Common myeloid progenitor, CD34-positive (primary cell): ENCODE results near the gene TSPAN12.

Source experiments
- CTCF ChIA-PET: fragments of 350-600 bp; sonication (Branson Sonifier 250); formaldehyde crosslinking; loops from one replicate; lab custom pipeline; 2021; ENCODE audit warnings: antibody characterized with exemption; lab: Charles Lee
- POLR2A ChIA-PET: fragments of 350-600 bp; sonication (Branson Sonifier 250); formaldehyde crosslinking; loops from one replicate; lab custom pipeline; 2021; ENCODE audit warnings: antibody characterized with exemption; lab: Charles Lee
- DNase-seq, 3 donors: peaks; one replicate each; pipeline versions ENCODE4 v3.0.0 to v3.0.0-alpha.2; 2013
- H3K27ac ChIP-seq, 2 experiments: 1 replicate in 1 of 2; 2 replicates in 1 of 2; pipeline ENCODE4 v1.7.0; 2013; ENCODE audit warnings: inconsistent platforms in 2 of 2, low read length in 2 of 2, mild to moderate bottlenecking in 2 of 2, low read depth in 1 of 2, moderate library complexity in 1 of 2; ENCODE audit not compliant: severe bottlenecking in 2 of 2, insufficient read depth in 1 of 2, poor library complexity in 1 of 2
- H3K27me3 ChIP-seq, 5 experiments: replicated peaks in 2 of 5; 1 replicate in 3 of 5; 2 replicates in 2 of 5; pipeline versions ENCODE4 v1.6.1 to v1.7.0; 2013; ENCODE audit warnings: low read length in 4 of 5, mild to moderate bottlenecking in 2 of 5, moderate library complexity in 2 of 5, inconsistent platforms in 1 of 5; ENCODE audit not compliant: insufficient read depth in 5 of 5, control insufficient read depth in 4 of 5
- H3K36me3 ChIP-seq, 4 experiments: 1 replicate in 2 of 4; 2 replicates in 2 of 4; pipeline versions ENCODE4 v1.6.1 to v1.7.0; 2013; ENCODE audit warnings: low read length in 3 of 4, control low read depth in 1 of 4, mild to moderate bottlenecking in 1 of 4; ENCODE audit not compliant: control insufficient read depth in 4 of 4, insufficient read depth in 4 of 4
- H3K4me1 ChIP-seq, 4 experiments: 1 replicate in 3 of 4; 2 replicates in 1 of 4; pipeline versions ENCODE4 v1.6.1 to v1.7.1; 2013; ENCODE audit warnings: low read length in 3 of 4, mild to moderate bottlenecking in 3 of 4, control low read depth in 1 of 4, inconsistent platforms in 1 of 4, moderate library complexity in 1 of 4; ENCODE audit not compliant: control insufficient read depth in 4 of 4, insufficient read depth in 4 of 4; ENCODE audit errors: control extremely low read depth in 1 of 4
- H3K4me3 ChIP-seq, 7 experiments: 1 replicate in 4 of 7; 2 replicates in 3 of 7; pipeline versions ENCODE4 v1.5.1 to v1.7.0; 2013; ENCODE audit warnings: mild to moderate bottlenecking in 7 of 7, low read length in 6 of 7, moderate library complexity in 6 of 7, inconsistent platforms in 2 of 7, low read depth in 2 of 7, control low read depth in 1 of 7; ENCODE audit not compliant: insufficient read depth in 4 of 7, control insufficient read depth in 1 of 7; ENCODE audit errors: extremely low read depth in 1 of 7
- H3K9me3 ChIP-seq, 5 experiments: 1 replicate in 4 of 5; 2 replicates in 1 of 5; pipeline versions ENCODE4 v1.6.1 to v1.7.1; 2013; ENCODE audit warnings: low read length in 4 of 5, mild to moderate bottlenecking in 2 of 5, inconsistent platforms in 1 of 5, low read depth in 1 of 5, moderate library complexity in 1 of 5; ENCODE audit not compliant: control insufficient read depth in 4 of 5, insufficient read depth in 2 of 5; ENCODE audit errors: control extremely low read depth in 1 of 5
- WGBS: methylation state at CpG from one replicate; pipeline ENCODE4 v1.1.5; 2013; ENCODE audit not compliant: insufficient coverage; 5-methylcytosine and 5-hydroxymethylcytosine counted together

Gene TSPAN12

GRCh38 chr7:120825152-120825551, 32.8 kb downstream of the TSPAN12 start:
- no peaks in the 10 kb centered on the region for H3K36me3 ChIP-seq
- no peak for DNase-seq
- POLR2A ChIA-PET: no interaction called here
- WGBS: 40% methylated on average over 1 of the region's 1 CpG
- no peaks in the 10 kb centered on the region for H3K27me3 ChIP-seq
- H3K4me1 ChIP-seq: no peaks in the 10 kb centered on the region
- CTCF ChIA-PET: no interaction called here
- no peak overlapping the region for H3K4me3 ChIP-seq
- H3K9me3 ChIP-seq: peaks cover 0 to under 1% (median 0%) of the 10 kb centered on the region in 5 experiments
- H3K27ac ChIP-seq: no peak overlapping the region

- no peaks in the 10 kb centered on the region for H3K9me3 ChIP-seq
- CTCF ChIA-PET: interaction anchor here (1.0 to 1.8 kb wide), 3 partner anchors 10 to 28 kb away, joined by 3 to 5 read pairs (median 4); no protein-coding TSS in a partner anchor
- H3K4me3 ChIP-seq: no peak overlapping the region
- DNase-seq: no peak
- H3K4me1 ChIP-seq: no peaks in the 10 kb centered on the region
- POLR2A ChIA-PET: no interaction called here
- no peaks in the 10 kb centered on the region for H3K36me3 ChIP-seq
- no peaks in the 10 kb centered on the region for H3K27me3 ChIP-seq
- H3K27ac ChIP-seq: no peak overlapping the region
Measured at GRCh38 chr7:120819861-120820260, 38.1 kb downstream of the TSPAN12 start.

GRCh38 chr7:120817851-120818250, 40.1 kb downstream of the TSPAN12 start:
- Histone ChIP-seq H3K4me3 (no peak overlapping the region), H3K4me1 (peaks cover 0 to under 1% (median 0%) of the 10 kb centered on the region in 4 experiments), H3K36me3 (no peaks in the 10 kb centered on the region), H3K27me3 (peaks cover 0 to 2% (median 0%) of the 10 kb centered on the region in 5 experiments), H3K27ac (no peak overlapping the region), H3K9me3 (no peaks in the 10 kb centered on the region)
- DNase-seq: no peak
- ChIA-PET CTCF (interaction anchor here (0.9 to 1.1 kb wide), 2 partner anchors 11 to 13 kb away, joined by 3 read pairs; no protein-coding TSS in a partner anchor), POLR2A (no interaction called here)
- 100% methylated on average over 1 of the region's 2 CpGs for WGBS

- H3K36me3 ChIP-seq: no peaks in the 10 kb centered on the region
- no peaks in the 10 kb centered on the region for H3K9me3 ChIP-seq
- ChIA-PET CTCF (no interaction called here), POLR2A (no interaction called here)
- no peak for DNase-seq
- H3K4me1 ChIP-seq: peaks cover 0 to 5% (median 0%) of the 10 kb centered on the region in 4 experiments
- 100% methylated on average over 2 of the region's 6 CpGs for WGBS
- H3K27ac ChIP-seq: no peak overlapping the region
- no peak overlapping the region for H3K4me3 ChIP-seq
- H3K27me3 ChIP-seq: peaks cover 0 to 2% (median 0%) of the 10 kb centered on the region in 5 experiments
Measured at GRCh38 chr7:120814253-120814939, 43.5 kb downstream of the TSPAN12 start.

- ChIA-PET CTCF (no interaction called here), POLR2A (no interaction called here)
Measured at GRCh38 chr7:120813546-120814252, 44.2 kb downstream of the TSPAN12 start.

GRCh38 chr7:120813089-120813488, 44.9 kb downstream of the TSPAN12 start:
- no peaks in the 10 kb centered on the region for H3K36me3 ChIP-seq
- H3K4me1 ChIP-seq: peaks cover 0 to 5% (median 0%) of the 10 kb centered on the region in 4 experiments
- ChIA-PET POLR2A (no interaction called here), CTCF (interaction anchor here (1.1 kb wide), 1 partner anchor 36 kb away, joined by 3 read pairs; no protein-coding TSS in a partner anchor)
- no peaks in the 10 kb centered on the region for H3K9me3 ChIP-seq
- H3K27ac ChIP-seq: no peak overlapping the region
- H3K4me3 ChIP-seq: no peak overlapping the region
- H3K27me3 ChIP-seq: peaks cover 0 to 2% (median 0%) of the 10 kb centered on the region in 5 experiments
- no peak for DNase-seq

More at GRCh38 chr7:120813546-120814252, 44.2 kb downstream of the TSPAN12 start:
- no peak overlapping the region for H3K27ac ChIP-seq
- H3K27me3 ChIP-seq: peaks cover 0 to 2% (median 0%) of the 10 kb centered on the region in 5 experiments
- DNase-seq: no peak
- peaks cover 0 to 5% (median 0%) of the 10 kb centered on the region in 4 experiments for H3K4me1 ChIP-seq
- no CpG with 5 or more reads among the region's 4 CpGs for WGBS
- H3K4me3 ChIP-seq: no peak overlapping the region
- no peaks in the 10 kb centered on the region for H3K9me3 ChIP-seq
- no peaks in the 10 kb centered on the region for H3K36me3 ChIP-seq

- H3K27me3 ChIP-seq: peaks cover 0 to 1% (median 0%) of the 10 kb centered on the region in 5 experiments
- ChIA-PET CTCF (interaction anchor here (0.9 to 1.6 kb wide), 5 partner anchors 10 to 138 kb away, joined by 3 to 6 read pairs (median 3); no protein-coding TSS in a partner anchor), POLR2A (no interaction called here)
- H3K4me3 ChIP-seq: no peak overlapping the region
- DNase-seq: no peak
- no peaks in the 10 kb centered on the region for H3K36me3 ChIP-seq
- no CpG with 5 or more reads among the region's 3 CpGs for WGBS
- peaks cover 0 to 5% (median 0%) of the 10 kb centered on the region in 4 experiments for H3K4me1 ChIP-seq
- H3K27ac ChIP-seq: no peak overlapping the region
- H3K9me3 ChIP-seq: no peaks in the 10 kb centered on the region
Measured at GRCh38 chr7:120809260-120809659, 48.7 kb downstream of the TSPAN12 start.
